K562 (cell line): ENCODE data around the gene POLD1. TPM values are rescaled to one million over a fixed set of nuclear protein-coding genes. Genes with fewer than 3 reads are reported as not detected.

Source experiments
- BRCA1 ChIP-seq, 2 experiments: fragments of 450-650 bp in 1 of 2; sonication (generic) in 1 of 2; formaldehyde crosslinking in 1 of 2; IDR thresholded peaks; 2 replicates each; pipeline versions ENCODE4 v1.5.0 to v1.6.1; 2017 to 2020; ENCODE audit warnings: mild to moderate bottlenecking in 1 of 2, missing genetic modification reagents in 1 of 2
- CCAR2 ChIP-seq: fragments of 200-400 bp; formaldehyde crosslinking; IDR thresholded peaks from 2 replicates; pipeline ENCODE4 v1.6.1; 2017; ENCODE audit warnings: mild to moderate bottlenecking, low read depth, low read length
- FOSL1 ChIP-seq: fragments of 200-800 bp; sonication (Bioruptor generic); conservative IDR thresholded peaks from 2 replicates; pipeline ENCODE4 v1.6.1; 2016; ENCODE audit warnings: missing genetic modification characterization, missing compliant biosample characterization
- GATAD2B ChIP-seq: fragments of 450-650 bp; IDR thresholded peaks from 2 replicates; pipeline ENCODE4 v1.6.1; 2017; ENCODE audit warnings: mild to moderate bottlenecking, borderline replicate concordance
- KAT7 ChIP-seq: sonication (generic); formaldehyde crosslinking; IDR thresholded peaks from 2 replicates; pipeline ENCODE4 v1.8.0; 2022; ENCODE audit warnings: missing genetic modification reagents, mild to moderate bottlenecking, borderline replicate concordance
- MIER1 ChIP-seq: fragments of 450-650 bp; IDR thresholded peaks from 2 replicates; pipeline ENCODE4 v1.6.1; 2016; ENCODE audit warnings: antibody characterized with exemption, mild to moderate bottlenecking, low read depth
- MTA2 ChIP-seq: fragments of 450-650 bp; IDR thresholded peaks from 2 replicates; pipeline ENCODE4 v1.6.1; 2016; ENCODE audit warnings: low read depth
- MYNN ChIP-seq, 2 experiments: sonication (generic); formaldehyde crosslinking in 1 of 2; IDR thresholded peaks; 2 replicates each; pipeline versions ENCODE4 v1.5.0 to v1.6.1; 2016 to 2020; ENCODE audit warnings: antibody characterized with exemption in 1 of 2, missing genetic modification reagents in 1 of 2
- RAD21 ChIP-seq, 2 experiments: fragments of 250-450 bp in 1 of 2; fragments of 450-650 bp in 1 of 2; sonication (Bioruptor Pico) in 1 of 2; formaldehyde crosslinking in 1 of 2; IDR thresholded peaks in 1 of 2; conservative IDR thresholded peaks in 1 of 2; 2 replicates each; pipeline versions ENCODE4 v1.4.0 to v1.8.0; 2020 to 2022; ENCODE audit warnings: mild to moderate bottlenecking in 2 of 2, moderate library complexity in 1 of 2
- TCF3 ChIP-seq: sonication (generic); formaldehyde crosslinking; IDR thresholded peaks from 2 replicates; pipeline ENCODE4 v1.4.0; 2020; ENCODE audit warnings: mild to moderate bottlenecking, missing genetic modification reagents
- ZNF507 ChIP-seq: conservative IDR thresholded peaks from 2 replicates; pipeline ENCODE4 v1.6.1; 2017; ENCODE audit warnings: missing genetic modification characterization, missing compliant biosample characterization
- polyA plus RNA-seq, 8 experiments: library from polyadenylated mRNA; depleted of rRNA in 4 of 8; stranded (reverse) in 5 of 8; unstranded in 3 of 8; fragments of >200 nt; fragmentation: Nextera tagmentation in 2 of 8; fragmentation: Illumina TruSeq in 1 of 8; extraction: Ambion mirVana in 2 of 8; extraction: Trizol in 1 of 8; gene quantifications; 2 replicates each; pipeline versions ENCODE4 v1.2.1 to v1.2.3, GENCODE V29; 2011 to 2014; ENCODE audit warnings: inconsistent platforms in 1 of 8, missing spikeins in 1 of 8
- total RNA-seq, 7 experiments: library from RNA; depleted of rRNA in 6 of 7; stranded (reverse); fragments of >200 nt in 6 of 7; fragmentation: Illumina TruSeq in 2 of 7; extraction: Trizol in 2 of 7; gene quantifications; 2 replicates each; pipeline versions ENCODE4 v1.2.1 to v1.2.3, GENCODE V29; 2011 to 2021; ENCODE audit warnings: low replicate concordance in 1 of 7
- TF ChIP-seq, protein P1 (sequence below): fragments of 200-600 bp; sonication (generic); IDR thresholded peaks from one replicate; pipeline ENCODE4 v1.6.1; 2012; ENCODE audit warnings: mild to moderate bottlenecking, low read depth, low read length, inconsistent platforms
- TF ChIP-seq, protein P2 (sequence below): sonication (generic); formaldehyde crosslinking; IDR thresholded peaks from 2 replicates; pipeline ENCODE4 v1.8.1; 2023; ENCODE audit warnings: mild to moderate bottlenecking, missing genetic modification reagents, moderate library complexity
- TF ChIP-seq, protein P3 (sequence below): sonication (generic); formaldehyde crosslinking; IDR thresholded peaks from 2 replicates; pipeline ENCODE4 v1.8.0; 2022; ENCODE audit warnings: mild to moderate bottlenecking, missing genetic modification reagents

Gene POLD1
- total and polyA plus RNA-seq, 9 of the 15 experiments (the other 6 are each of a cell fraction or from before 2014, with no cell fraction given) = 1.3 to 312 (median 47.8) TPM

DNA sequence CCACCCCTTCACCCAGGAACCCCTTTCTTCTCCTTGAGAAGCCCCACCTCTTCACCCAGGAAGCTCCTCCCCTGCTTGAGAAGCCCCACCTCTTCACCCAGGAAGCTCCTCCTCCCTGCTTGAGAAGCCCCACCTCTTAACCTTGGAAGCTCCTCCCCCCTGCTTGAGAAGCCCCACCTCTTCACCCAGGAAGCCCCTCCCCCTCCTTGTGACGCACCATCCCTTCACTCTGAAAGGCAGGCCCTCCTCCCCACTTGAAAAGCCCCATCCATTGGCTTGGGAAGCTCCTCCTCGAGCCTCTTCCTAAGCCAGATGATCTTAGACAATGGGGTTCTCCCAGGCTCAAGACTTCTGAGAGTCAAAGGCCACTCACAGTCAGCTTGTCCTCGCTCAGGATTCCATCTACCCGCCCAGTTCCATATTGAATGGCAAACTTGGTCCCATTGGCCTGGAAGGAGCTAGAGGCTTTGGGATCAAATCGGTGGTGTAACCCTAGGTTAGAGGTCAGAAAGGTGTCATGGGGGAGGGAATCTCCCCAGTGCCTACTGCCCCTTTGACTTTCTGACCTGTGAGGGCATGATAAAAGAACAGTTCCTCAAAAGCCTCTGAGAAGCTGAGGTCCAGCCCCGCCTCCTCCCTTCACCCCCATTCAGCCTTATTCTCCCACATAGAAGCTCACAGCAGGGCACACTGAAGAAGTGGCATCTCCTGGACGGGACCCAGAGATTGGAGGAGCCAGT is 22.7 kb upstream of the POLD1 start (continued):
- TF ChIP-seq, protein P1, sequence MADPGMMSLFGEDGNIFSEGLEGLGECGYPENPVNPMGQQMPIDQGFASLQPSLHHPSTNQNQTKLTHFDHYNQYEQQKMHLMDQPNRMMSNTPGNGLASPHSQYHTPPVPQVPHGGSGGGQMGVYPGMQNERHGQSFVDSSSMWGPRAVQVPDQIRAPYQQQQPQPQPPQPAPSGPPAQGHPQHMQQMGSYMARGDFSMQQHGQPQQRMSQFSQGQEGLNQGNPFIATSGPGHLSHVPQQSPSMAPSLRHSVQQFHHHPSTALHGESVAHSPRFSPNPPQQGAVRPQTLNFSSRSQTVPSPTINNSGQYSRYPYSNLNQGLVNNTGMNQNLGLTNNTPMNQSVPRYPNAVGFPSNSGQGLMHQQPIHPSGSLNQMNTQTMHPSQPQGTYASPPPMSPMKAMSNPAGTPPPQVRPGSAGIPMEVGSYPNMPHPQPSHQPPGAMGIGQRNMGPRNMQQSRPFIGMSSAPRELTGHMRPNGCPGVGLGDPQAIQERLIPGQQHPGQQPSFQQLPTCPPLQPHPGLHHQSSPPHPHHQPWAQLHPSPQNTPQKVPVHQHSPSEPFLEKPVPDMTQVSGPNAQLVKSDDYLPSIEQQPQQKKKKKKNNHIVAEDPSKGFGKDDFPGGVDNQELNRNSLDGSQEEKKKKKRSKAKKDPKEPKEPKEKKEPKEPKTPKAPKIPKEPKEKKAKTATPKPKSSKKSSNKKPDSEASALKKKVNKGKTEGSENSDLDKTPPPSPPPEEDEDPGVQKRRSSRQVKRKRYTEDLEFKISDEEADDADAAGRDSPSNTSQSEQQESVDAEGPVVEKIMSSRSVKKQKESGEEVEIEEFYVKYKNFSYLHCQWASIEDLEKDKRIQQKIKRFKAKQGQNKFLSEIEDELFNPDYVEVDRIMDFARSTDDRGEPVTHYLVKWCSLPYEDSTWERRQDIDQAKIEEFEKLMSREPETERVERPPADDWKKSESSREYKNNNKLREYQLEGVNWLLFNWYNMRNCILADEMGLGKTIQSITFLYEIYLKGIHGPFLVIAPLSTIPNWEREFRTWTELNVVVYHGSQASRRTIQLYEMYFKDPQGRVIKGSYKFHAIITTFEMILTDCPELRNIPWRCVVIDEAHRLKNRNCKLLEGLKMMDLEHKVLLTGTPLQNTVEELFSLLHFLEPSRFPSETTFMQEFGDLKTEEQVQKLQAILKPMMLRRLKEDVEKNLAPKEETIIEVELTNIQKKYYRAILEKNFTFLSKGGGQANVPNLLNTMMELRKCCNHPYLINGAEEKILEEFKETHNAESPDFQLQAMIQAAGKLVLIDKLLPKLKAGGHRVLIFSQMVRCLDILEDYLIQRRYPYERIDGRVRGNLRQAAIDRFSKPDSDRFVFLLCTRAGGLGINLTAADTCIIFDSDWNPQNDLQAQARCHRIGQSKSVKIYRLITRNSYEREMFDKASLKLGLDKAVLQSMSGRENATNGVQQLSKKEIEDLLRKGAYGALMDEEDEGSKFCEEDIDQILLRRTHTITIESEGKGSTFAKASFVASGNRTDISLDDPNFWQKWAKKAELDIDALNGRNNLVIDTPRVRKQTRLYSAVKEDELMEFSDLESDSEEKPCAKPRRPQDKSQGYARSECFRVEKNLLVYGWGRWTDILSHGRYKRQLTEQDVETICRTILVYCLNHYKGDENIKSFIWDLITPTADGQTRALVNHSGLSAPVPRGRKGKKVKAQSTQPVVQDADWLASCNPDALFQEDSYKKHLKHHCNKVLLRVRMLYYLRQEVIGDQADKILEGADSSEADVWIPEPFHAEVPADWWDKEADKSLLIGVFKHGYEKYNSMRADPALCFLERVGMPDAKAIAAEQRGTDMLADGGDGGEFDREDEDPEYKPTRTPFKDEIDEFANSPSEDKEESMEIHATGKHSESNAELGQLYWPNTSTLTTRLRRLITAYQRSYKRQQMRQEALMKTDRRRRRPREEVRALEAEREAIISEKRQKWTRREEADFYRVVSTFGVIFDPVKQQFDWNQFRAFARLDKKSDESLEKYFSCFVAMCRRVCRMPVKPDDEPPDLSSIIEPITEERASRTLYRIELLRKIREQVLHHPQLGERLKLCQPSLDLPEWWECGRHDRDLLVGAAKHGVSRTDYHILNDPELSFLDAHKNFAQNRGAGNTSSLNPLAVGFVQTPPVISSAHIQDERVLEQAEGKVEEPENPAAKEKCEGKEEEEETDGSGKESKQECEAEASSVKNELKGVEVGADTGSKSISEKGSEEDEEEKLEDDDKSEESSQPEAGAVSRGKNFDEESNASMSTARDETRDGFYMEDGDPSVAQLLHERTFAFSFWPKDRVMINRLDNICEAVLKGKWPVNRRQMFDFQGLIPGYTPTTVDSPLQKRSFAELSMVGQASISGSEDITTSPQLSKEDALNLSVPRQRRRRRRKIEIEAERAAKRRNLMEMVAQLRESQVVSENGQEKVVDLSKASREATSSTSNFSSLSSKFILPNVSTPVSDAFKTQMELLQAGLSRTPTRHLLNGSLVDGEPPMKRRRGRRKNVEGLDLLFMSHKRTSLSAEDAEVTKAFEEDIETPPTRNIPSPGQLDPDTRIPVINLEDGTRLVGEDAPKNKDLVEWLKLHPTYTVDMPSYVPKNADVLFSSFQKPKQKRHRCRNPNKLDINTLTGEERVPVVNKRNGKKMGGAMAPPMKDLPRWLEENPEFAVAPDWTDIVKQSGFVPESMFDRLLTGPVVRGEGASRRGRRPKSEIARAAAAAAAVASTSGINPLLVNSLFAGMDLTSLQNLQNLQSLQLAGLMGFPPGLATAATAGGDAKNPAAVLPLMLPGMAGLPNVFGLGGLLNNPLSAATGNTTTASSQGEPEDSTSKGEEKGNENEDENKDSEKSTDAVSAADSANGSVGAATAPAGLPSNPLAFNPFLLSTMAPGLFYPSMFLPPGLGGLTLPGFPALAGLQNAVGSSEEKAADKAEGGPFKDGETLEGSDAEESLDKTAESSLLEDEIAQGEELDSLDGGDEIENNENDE = no peak
- peak; percentile 32 for TF ChIP-seq FOSL1 (tag)
- no peak for TF ChIP-seq GATAD2B
- TF ChIP-seq, protein P2, sequence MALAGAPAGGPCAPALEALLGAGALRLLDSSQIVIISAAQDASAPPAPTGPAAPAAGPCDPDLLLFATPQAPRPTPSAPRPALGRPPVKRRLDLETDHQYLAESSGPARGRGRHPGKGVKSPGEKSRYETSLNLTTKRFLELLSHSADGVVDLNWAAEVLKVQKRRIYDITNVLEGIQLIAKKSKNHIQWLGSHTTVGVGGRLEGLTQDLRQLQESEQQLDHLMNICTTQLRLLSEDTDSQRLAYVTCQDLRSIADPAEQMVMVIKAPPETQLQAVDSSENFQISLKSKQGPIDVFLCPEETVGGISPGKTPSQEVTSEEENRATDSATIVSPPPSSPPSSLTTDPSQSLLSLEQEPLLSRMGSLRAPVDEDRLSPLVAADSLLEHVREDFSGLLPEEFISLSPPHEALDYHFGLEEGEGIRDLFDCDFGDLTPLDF (CRISPR knock-in tag) = no peak
- TF ChIP-seq CCAR2 = no peak
- no peak for TF ChIP-seq RAD21 (CRISPR knock-in tag; conservative IDR thresholded peaks at IDR 0.05 in 1 of 2, IDR thresholded peaks at IDR 0.05 in 1 of 2)
- TF ChIP-seq, protein P3, sequence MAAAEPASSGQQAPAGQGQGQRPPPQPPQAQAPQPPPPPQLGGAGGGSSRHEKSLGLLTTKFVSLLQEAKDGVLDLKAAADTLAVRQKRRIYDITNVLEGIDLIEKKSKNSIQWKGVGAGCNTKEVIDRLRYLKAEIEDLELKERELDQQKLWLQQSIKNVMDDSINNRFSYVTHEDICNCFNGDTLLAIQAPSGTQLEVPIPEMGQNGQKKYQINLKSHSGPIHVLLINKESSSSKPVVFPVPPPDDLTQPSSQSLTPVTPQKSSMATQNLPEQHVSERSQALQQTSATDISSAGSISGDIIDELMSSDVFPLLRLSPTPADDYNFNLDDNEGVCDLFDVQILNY (CRISPR knock-in tag) = no peak
- TF ChIP-seq MYNN (IDR thresholded peaks at IDR 0.05) = peak; percentile 61; the same call in 1 of the 2 replicates
- TF ChIP-seq MYNN (CRISPR knock-in tag; IDR thresholded peaks at IDR 0.05) = no peak
- TF ChIP-seq BRCA1 (IDR thresholded peaks at IDR 0.05) = no peak
- no peak for TF ChIP-seq BRCA1 (CRISPR knock-in tag; IDR thresholded peaks at IDR 0.05)
- TF ChIP-seq KAT7 (CRISPR knock-in tag) = no peak
- TF ChIP-seq ZNF507 = no peak
- peak; percentile 24; the same call in 1 of the 2 replicates for TF ChIP-seq MTA2
- TF ChIP-seq MIER1 = no peak
- TF ChIP-seq TCF3 (CRISPR knock-in tag) = peak; percentile 73
